Measurements from ENCODE around the gene LAMA2. TPM values are rescaled to one million over a fixed set of nuclear protein-coding genes. Genes with fewer than 3 reads are reported as not detected.

Gene LAMA2
- total RNA-seq, 1 donor from 2014 or later = 88.8 TPM

GRCh38 chr6:129307845-129308244 lies 424.9 kb downstream of the LAMA2 start:
- DNase-seq (ENCODE audit: low spot score) (no peak), ATAC-seq (no peak)
- intact Hi-C loops (cut with DNase I) = no loop called here

- DNase-seq (ENCODE audit: low spot score) (no peak), ATAC-seq (no peak)
- intact Hi-C loops (cut with DNase I) = no loop called here
Measured at GRCh38 chr6:129309154-129309553, 426.2 kb downstream of the LAMA2 start.

DNA sequence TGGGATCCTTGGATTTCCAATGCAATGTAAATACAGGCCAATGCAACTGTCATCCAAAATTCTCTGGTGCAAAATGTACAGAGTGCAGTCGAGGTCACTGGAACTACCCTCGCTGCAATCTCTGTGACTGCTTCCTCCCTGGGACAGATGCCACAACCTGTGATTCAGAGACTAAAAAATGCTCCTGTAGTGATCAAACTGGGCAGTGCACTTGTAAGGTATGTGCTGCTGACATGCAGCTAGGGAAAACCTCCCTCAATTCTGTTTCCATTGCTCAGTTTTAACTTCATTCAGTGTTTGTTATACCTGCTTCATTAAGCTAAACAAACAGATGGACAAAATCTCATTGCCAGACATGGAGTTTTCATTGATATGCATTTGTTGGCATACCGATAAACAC lies 429.9 kb downstream of the LAMA2 start:
- DNase-seq (ENCODE audit: low spot score) = no peak
- intact Hi-C loops (cut with DNase I) = no loop called here
- no peak for ATAC-seq

DNA sequence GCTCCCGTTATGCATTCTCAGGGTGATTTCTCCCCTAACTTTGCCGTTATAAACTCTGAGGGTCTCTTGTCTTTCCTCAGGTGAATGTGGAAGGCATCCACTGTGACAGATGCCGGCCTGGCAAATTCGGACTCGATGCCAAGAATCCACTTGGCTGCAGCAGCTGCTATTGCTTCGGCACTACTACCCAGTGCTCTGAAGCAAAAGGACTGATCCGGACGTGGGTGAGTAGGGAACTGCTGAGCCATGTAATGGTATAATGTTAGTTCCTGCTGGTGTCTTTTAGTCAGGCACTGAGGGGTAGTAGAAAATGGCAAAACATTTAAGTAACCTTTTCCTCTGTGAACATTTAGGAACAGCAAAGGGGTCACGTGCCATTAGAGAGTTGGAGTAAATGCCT lies 431.6 kb downstream of the LAMA2 start:
- ATAC-seq = no peak
- intact Hi-C loops (cut with DNase I) = no loop called here

GRCh38 chr6:129317931-129318820 lies 435.2 kb downstream of the LAMA2 start:
- intact Hi-C loops (cut with DNase I) = no loop called here
- ATAC-seq = no peak
- DNase-seq (ENCODE audit: low spot score) = no peak

More for the DNA sequence above, 431.6 kb downstream of the LAMA2 start:
- no peak for DNase-seq (ENCODE audit: low spot score)

DNA sequence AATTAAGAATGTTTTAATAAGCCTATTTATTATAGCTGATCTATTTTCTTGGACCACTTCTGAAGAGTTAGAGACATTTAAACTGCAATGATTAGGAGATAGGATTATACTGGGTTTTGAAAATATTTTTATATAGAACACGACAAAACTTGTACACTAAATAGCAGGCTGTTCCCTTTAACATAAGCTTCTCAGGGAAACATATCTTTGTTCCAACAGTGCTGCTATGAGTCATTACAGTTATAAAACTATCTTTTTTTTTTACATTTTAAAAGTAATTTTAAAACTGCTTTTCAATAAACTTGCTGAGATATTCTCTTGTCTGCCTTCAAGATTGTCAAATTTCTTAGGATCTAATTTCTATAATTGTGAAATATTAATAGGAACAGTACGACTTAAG lies 438.0 kb downstream of the LAMA2 start:
- no peak for DNase-seq (ENCODE audit: low spot score)
- intact Hi-C loops (cut with DNase I) = no loop called here
- ATAC-seq = no peak

DNA sequence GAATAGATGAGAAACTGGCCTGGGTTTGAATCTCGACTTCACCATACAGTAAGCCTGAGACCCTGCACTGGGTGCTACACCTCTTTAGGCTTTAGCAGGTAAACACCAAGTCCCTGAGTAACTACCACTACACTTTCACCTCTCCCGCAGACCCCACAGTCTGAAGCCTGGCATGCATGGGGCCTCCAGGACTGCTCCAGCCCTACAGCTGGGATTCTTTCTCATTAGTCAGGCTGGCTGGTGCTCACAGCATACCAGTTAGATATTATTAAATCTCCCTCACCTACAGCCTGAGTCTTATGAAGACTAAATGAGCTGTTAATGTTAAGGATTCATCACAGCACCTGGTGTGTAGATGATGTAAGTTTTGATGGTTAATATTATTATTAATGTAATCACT lies 438.4 kb downstream of the LAMA2 start:
- ATAC-seq (no peak), DNase-seq (ENCODE audit: low spot score) (no peak)
- intact Hi-C loops (cut with DNase I) = no loop called here

- ATAC-seq (no peak), DNase-seq (ENCODE audit: low spot score) (no peak)
- intact Hi-C loops (cut with DNase I) = no loop called here
Measured at GRCh38 chr6:129324345-129324744, 441.4 kb downstream of the LAMA2 start.

GRCh38 chr6:129329678-129330077 lies 446.7 kb downstream of the LAMA2 start:
- peak; percentile 35 for ATAC-seq
- intact Hi-C loops (cut with DNase I) = no loop called here
- no peak for DNase-seq (ENCODE audit: low spot score)

- intact Hi-C loops (cut with DNase I) = no loop called here
- ATAC-seq (no peak), DNase-seq (ENCODE audit: low spot score) (no peak)
Measured at GRCh38 chr6:129331450-129332138, 448.7 kb downstream of the LAMA2 start.

- intact Hi-C loops (cut with DNase I) = no loop called here
- ATAC-seq (no peak), DNase-seq (ENCODE audit: low spot score) (no peak)
Measured at GRCh38 chr6:129335792-129336191, 452.9 kb downstream of the LAMA2 start.

DNA sequence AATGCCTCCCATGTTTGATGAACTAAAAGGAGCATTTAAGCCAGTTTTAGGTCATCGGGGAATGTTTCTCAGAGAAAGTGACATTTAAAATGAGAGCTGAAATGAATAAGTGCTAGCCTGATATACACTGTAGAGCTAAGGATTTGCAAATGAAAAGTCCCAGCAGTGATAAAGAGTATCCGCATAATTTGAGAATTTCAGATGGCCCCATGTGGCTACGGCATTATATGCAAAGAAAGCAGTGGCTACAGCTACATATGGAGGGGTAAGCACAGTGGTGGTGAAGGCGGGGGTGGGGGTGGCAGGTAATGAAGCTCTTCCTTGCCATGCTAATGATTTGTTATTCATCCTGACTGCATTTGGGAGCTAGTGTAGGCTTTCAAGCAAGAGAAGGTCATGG lies 455.7 kb downstream of the LAMA2 start:
- ATAC-seq = no peak
- intact Hi-C loops (cut with DNase I) = no loop called here
- no peak for DNase-seq (ENCODE audit: low spot score)

DNA sequence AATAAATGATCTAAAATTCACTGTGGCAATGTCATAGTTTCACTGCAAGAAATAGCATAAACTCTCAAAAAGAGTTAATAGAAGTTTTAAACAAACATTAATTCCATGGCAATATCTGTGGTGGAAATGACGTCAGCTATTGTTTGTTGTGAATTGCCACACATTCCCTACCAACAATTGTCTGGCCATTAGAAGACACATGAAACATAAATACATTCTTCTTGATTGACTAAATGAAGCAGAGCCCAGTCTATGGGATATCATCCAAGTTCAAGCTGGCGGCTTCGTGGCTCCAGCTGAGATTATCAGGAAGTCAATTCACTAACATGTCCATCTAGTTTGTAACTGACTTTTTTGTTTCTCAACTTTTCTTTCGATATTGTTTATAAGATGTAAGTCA lies 458.0 kb downstream of the LAMA2 start:
- no peak for DNase-seq (ENCODE audit: low spot score)
- ATAC-seq = no peak
- intact Hi-C loops (cut with DNase I) = no loop called here

- DNase-seq (ENCODE audit: low spot score) (no peak), ATAC-seq (no peak)
- intact Hi-C loops (cut with DNase I) = no loop called here
Measured at GRCh38 chr6:129342243-129342642, 459.3 kb downstream of the LAMA2 start.

DNA sequence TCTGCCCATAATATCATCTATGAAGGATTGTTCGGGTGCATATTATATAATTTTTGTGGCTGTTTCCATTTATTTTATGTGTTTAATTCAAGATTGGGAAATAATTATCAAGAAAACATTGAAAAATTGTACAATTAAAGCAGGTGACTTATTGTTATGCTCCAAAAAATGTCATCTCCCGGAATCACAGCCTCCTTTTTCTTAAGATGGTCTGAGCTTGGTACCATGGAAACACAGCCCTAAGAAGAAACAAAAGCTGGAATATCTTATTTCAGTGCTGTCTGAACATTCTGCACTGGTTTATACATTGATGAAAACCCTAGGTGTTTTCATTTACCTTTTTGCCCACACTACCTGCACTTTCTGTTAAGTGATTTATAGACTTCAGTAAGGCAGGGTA lies 459.9 kb downstream of the LAMA2 start:
- intact Hi-C loops (cut with DNase I) = no loop called here
- no peak for ATAC-seq
- no peak for DNase-seq (ENCODE audit: low spot score)

DNA sequence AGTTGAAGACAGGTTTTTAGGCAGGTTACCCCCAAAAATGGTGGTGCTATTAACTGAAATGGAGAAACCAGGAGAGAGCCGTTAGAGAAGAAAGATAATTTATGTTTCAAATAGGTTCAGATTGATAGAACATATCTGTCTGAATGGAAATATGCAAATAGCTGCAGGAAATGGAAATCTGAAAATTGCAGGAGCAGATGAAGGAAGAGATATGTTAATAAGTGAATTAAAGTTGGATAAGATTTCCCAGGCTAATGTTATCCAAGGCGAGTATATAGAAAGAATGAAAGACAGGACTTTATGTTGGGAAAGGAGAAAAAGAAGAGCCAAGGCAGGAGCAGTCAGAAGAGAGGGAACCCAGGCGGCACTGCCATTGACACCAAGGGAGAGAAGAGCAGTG lies 461.4 kb downstream of the LAMA2 start:
- intact Hi-C loops (cut with DNase I) = no loop called here
- ATAC-seq = no peak
- DNase-seq (ENCODE audit: low spot score) = no peak

GRCh38 chr6:129345890-129346289 lies 463.0 kb downstream of the LAMA2 start:
- DNase-seq (ENCODE audit: low spot score) (no peak), ATAC-seq (no peak)
- intact Hi-C loops (cut with DNase I) = no loop called here

DNA sequence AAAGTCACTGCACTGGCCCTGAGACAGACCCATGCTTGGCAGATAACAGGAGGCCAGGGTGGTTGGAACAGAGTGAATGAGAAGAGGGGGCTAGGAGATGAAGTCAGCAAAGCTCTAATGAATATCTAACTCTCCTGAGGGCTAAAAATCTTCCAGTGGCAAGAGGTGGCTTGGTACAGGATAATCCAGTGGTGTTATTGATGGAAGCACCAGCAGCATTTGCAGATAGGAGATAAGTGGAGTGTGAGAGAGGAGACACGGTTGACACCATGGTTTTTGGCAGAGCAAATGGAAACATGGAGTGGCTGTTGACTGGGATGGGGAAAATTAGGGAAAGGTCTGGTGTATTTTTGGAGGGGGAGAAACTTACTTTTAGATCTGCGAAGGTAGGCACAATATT lies 464.0 kb downstream of the LAMA2 start:
- peak; percentile 31 for ATAC-seq

DNA sequence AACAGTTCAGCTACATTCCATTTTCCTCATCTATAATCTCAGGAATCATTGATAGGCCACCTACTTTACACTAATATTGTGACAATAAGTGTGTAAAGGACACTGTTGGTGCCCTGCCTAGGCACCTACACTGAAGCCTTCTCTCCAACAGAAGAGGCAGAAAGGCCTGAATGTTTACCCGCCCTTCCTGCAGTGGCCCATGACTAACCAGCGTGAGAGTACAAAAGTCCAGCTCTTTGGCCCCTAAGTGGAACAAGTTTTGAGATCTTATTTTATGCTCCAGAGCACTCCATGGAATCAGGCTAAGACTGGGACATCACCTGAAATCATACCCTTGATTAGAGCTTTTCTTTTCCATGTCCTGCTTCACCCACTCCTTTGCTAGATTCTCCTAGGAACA lies 467.3 kb downstream of the LAMA2 start:
- ATAC-seq (no peak), DNase-seq (ENCODE audit: low spot score) (no peak)
- intact Hi-C loops (cut with DNase I) = no loop called here

More for the DNA sequence above, 464.0 kb downstream of the LAMA2 start:
- DNase-seq (ENCODE audit: low spot score) = no peak
- intact Hi-C loops (cut with DNase I) = no loop called here

DNA sequence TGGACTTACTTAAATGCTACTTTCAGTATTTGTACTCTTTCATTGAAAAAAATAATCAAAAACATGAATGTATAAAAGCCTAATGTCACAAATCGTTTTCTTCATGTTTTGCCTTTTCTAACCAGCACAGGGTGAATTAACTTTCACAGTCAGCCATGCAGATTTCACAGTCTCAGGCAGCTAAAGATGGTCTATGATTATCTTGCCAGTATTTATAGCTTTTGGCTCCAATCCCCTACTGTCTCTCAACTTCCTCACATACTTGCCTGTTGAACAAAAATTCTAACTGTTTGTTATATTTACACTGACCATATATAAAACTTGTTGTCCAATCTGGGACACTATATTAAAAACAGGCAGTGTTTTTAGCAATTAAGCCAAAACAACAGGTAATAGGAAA lies 468.9 kb downstream of the LAMA2 start:
- DNase-seq (ENCODE audit: low spot score) (no peak), ATAC-seq (no peak)
- intact Hi-C loops (cut with DNase I) = no loop called here

DNA sequence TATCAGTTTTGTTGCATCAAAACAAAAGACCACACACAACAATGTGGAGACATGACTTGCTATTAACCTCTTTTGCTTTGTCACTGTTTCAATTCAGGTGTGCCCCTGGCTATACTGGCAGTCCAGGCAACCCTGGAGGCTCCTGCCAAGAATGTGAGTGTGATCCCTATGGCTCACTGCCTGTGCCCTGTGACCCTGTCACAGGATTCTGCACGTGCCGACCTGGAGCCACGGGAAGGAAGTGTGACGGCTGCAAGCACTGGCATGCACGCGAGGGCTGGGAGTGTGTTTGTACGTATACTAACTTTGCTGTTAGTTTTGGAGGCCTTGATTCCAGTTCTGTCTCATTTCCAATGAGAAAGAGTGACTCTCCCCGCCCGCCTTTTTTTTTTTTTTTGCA lies 470.1 kb downstream of the LAMA2 start:
- DNase-seq (ENCODE audit: low spot score) = no peak
- intact Hi-C loops (cut with DNase I) = no loop called here
- ATAC-seq = no peak
